Measurements from ENCODE around the gene HDAC7. TPM values are rescaled to one million over a fixed set of nuclear protein-coding genes. Genes with fewer than 3 reads are reported as not detected.

HDAC7 gene
- total RNA-seq, 1 donor from 2014 or later, result 92.2 TPM

DNA sequence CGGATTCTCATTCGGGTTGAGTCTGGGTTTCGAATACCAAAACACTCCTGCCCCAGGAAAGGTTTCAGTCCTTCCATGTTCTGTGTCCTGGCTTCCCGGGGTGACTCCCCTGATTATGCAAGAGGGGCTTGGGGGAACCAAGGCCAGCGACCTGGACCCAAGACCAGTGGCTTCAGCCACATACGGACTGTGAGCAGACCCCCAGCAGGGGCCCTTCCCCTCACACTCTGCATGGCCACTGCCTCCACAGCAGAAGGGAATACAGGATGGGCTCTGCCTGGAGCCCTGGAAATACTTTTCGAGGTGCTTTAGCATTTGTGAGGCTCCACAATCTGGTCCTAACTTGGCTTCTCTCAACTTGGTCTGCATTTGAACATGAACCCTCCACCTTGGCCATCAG lies 19.1 kb downstream of the HDAC7 start:
- no peak overlapping the region for H3K4me2 ChIP-seq (ENCODE audit: low read length)
- H3K4me1 ChIP-seq (ENCODE audit: insufficient read depth, low read length), result peaks cover 3% of the 10 kb centered on the region
- H3K36me3 Mint-ChIP-seq (ENCODE audit: low read depth, unreplicated experiment), result peaks cover 10% of the 10 kb centered on the region
- no peaks in the 10 kb centered on the region for H3K9me3 Mint-ChIP-seq (ENCODE audit: unreplicated experiment)
- no peak overlapping the region for H3K27ac Mint-ChIP-seq (ENCODE audit: unreplicated experiment)
- no peak overlapping the region for H3K4me3 ChIP-seq (ENCODE audit: insufficient read depth, low read depth, low read length)
- DNase-seq (ENCODE audit: low read depth), result no peak
- H3K27ac ChIP-seq (ENCODE audit: low read depth, low read length), result no peak overlapping the region
- H3K9me3 ChIP-seq (ENCODE audit: insufficient read depth, low read depth, low read length), result no peaks in the 10 kb centered on the region
- peaks cover 84% of the 10 kb centered on the region for H4K20me1 ChIP-seq (ENCODE audit: insufficient read depth, low read length)
- no peak overlapping the region for H2AFZ ChIP-seq (ENCODE audit: low read depth, low read length)
- H3K79me2 ChIP-seq (ENCODE audit: insufficient read depth, low read length), result peaks cover 73% of the 10 kb centered on the region
- H3K4me3 Mint-ChIP-seq (ENCODE audit: unreplicated experiment), result no peak overlapping the region
- H3K36me3 ChIP-seq (ENCODE audit: insufficient read depth, low read length), result peaks cover 2% of the 10 kb centered on the region
- no peaks in the 10 kb centered on the region for H3K27me3 Mint-ChIP-seq (ENCODE audit: low read depth, unreplicated experiment)
- no peak overlapping the region for H3K9ac ChIP-seq (ENCODE audit: low read length)
- no peaks in the 10 kb centered on the region for H3K27me3 ChIP-seq (ENCODE audit: insufficient read depth, low read length)
- peaks cover 14% of the 10 kb centered on the region for H3K4me1 Mint-ChIP-seq (ENCODE audit: low read depth, unreplicated experiment)
- FAIRE-seq, result no peak
- TF ChIP-seq, protein P1, sequence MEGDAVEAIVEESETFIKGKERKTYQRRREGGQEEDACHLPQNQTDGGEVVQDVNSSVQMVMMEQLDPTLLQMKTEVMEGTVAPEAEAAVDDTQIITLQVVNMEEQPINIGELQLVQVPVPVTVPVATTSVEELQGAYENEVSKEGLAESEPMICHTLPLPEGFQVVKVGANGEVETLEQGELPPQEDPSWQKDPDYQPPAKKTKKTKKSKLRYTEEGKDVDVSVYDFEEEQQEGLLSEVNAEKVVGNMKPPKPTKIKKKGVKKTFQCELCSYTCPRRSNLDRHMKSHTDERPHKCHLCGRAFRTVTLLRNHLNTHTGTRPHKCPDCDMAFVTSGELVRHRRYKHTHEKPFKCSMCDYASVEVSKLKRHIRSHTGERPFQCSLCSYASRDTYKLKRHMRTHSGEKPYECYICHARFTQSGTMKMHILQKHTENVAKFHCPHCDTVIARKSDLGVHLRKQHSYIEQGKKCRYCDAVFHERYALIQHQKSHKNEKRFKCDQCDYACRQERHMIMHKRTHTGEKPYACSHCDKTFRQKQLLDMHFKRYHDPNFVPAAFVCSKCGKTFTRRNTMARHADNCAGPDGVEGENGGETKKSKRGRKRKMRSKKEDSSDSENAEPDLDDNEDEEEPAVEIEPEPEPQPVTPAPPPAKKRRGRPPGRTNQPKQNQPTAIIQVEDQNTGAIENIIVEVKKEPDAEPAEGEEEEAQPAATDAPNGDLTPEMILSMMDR (IDR thresholded peaks at IDR 0.05; ENCODE audit: insufficient read depth, low read depth, low read length), result no peak
- no peak for TF ChIP-seq EZH2 (IDR thresholded peaks at IDR 0.05; ENCODE audit: insufficient read depth, low read length)

- peak overlapping the region; percentile 34 for H3K27ac Mint-ChIP-seq (ENCODE audit: unreplicated experiment)
- no peak overlapping the region for H3K4me2 ChIP-seq (ENCODE audit: low read length)
Measured at GRCh38 chr12:47799357-47799955, 20.2 kb downstream of the HDAC7 start.

More at GRCh38 chr12:47799357-47799955, 20.2 kb downstream of the HDAC7 start:
- Mint-ChIP-seq H3K36me3 (ENCODE audit: low read depth, unreplicated experiment) (peaks cover 7% of the 10 kb centered on the region), H3K4me1 (ENCODE audit: low read depth, unreplicated experiment) (peaks cover 11% of the 10 kb centered on the region), H3K27me3 (ENCODE audit: low read depth, unreplicated experiment) (no peaks in the 10 kb centered on the region), H3K4me3 (ENCODE audit: unreplicated experiment) (no peak overlapping the region), H3K9me3 (ENCODE audit: unreplicated experiment) (no peaks in the 10 kb centered on the region)
- H4K20me1 ChIP-seq (ENCODE audit: insufficient read depth, low read length), result peaks cover 80% of the 10 kb centered on the region
- FAIRE-seq (no peak), DNase-seq (ENCODE audit: low read depth) (no peak)
- H2AFZ ChIP-seq (ENCODE audit: low read depth, low read length), result no peak overlapping the region
- peaks cover 6% of the 10 kb centered on the region for H3K36me3 ChIP-seq (ENCODE audit: insufficient read depth, low read length)
- peaks cover 61% of the 10 kb centered on the region for H3K79me2 ChIP-seq (ENCODE audit: insufficient read depth, low read length)
- H3K4me3 ChIP-seq (ENCODE audit: insufficient read depth, low read depth, low read length), result no peak overlapping the region
- H3K27ac ChIP-seq (ENCODE audit: low read depth, low read length), result no peak overlapping the region
- TF ChIP-seq, protein P1 (IDR thresholded peaks at IDR 0.05; ENCODE audit: insufficient read depth, low read depth, low read length), result no peak
- no peak for TF ChIP-seq EZH2 (IDR thresholded peaks at IDR 0.05; ENCODE audit: insufficient read depth, low read length)
- H3K27me3 ChIP-seq (ENCODE audit: insufficient read depth, low read length), result no peaks in the 10 kb centered on the region
- H3K9ac ChIP-seq (ENCODE audit: low read length), result peak overlapping the region; percentile 1
- H3K4me1 ChIP-seq (ENCODE audit: insufficient read depth, low read length), result peaks cover 3% of the 10 kb centered on the region
- H3K9me3 ChIP-seq (ENCODE audit: insufficient read depth, low read depth, low read length), result no peaks in the 10 kb centered on the region

All from astrocyte (in vitro differentiated cells and primary cell).